Omental fat pad (tissue), 4 donors: Measurements from ENCODE around the gene LYPD5. TPM values are rescaled to one million over a fixed set of nuclear protein-coding genes. Genes with fewer than 3 reads are reported as not detected.

Experiments
- ATAC-seq: fragments of 150-250 bp; one replicate; pipeline ENCODE4 v1.9.1; 2016; ENCODE audit warnings: mild to moderate bottlenecking, moderate library complexity; ENCODE audit not compliant: low FRiP score
- DNase-seq: peaks from one replicate; pipeline ENCODE4 v3.0.0-alpha.2; 2019; ENCODE audit warnings: low spot score
- total RNA-seq, 4 donors: library from RNA; depleted of rRNA; stranded (reverse); fragments of >200 nt; gene quantifications; one replicate each; pipeline ENCODE4 v1.1.0, GENCODE V29; 2016
- TF ChIP-seq, protein P1 (sequence below), 3 donors: fragments of 450-650 bp; IDR thresholded peaks; one replicate each; pipeline ENCODE4 v1.5.1; 2016 to 2017; ENCODE audit warnings: antibody characterized with exemption in 3 of 3, mild to moderate bottlenecking in 3 of 3, moderate library complexity in 2 of 3

Gene LYPD5
- total RNA-seq, 4 donors from 2014 or later = 0.95 to 15.0 (median 2.4) TPM

DNA sequence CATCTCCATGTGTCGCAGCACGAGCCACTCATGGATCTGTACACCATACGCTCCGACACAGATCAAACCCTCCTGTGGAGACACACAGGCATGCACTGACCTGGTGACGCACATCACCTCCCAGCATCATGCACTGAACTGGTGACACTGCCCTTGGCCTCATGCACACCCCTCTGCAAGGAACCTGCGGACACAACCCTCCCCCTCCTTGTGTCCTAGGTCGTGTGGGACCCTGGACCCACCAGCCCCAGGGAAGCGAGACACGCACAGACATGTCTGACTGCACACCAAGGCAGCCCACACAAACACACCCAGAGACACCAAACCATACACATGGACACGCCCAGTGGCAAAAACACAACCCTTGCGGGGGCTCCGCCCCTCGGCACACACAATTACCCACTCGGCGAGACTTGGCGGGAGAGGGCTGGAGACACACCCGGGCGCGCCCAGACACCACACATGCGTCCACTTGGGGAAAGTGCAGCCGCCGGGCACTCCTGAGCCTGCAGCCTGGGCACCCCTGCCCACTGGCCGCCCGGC lies 19.5 kb downstream of the LYPD5 start:
- TF ChIP-seq, protein P1, sequence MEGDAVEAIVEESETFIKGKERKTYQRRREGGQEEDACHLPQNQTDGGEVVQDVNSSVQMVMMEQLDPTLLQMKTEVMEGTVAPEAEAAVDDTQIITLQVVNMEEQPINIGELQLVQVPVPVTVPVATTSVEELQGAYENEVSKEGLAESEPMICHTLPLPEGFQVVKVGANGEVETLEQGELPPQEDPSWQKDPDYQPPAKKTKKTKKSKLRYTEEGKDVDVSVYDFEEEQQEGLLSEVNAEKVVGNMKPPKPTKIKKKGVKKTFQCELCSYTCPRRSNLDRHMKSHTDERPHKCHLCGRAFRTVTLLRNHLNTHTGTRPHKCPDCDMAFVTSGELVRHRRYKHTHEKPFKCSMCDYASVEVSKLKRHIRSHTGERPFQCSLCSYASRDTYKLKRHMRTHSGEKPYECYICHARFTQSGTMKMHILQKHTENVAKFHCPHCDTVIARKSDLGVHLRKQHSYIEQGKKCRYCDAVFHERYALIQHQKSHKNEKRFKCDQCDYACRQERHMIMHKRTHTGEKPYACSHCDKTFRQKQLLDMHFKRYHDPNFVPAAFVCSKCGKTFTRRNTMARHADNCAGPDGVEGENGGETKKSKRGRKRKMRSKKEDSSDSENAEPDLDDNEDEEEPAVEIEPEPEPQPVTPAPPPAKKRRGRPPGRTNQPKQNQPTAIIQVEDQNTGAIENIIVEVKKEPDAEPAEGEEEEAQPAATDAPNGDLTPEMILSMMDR (IDR thresholded peaks at IDR 0.05) = no peak
- DNase-seq (no peak), ATAC-seq (no peak)

DNA sequence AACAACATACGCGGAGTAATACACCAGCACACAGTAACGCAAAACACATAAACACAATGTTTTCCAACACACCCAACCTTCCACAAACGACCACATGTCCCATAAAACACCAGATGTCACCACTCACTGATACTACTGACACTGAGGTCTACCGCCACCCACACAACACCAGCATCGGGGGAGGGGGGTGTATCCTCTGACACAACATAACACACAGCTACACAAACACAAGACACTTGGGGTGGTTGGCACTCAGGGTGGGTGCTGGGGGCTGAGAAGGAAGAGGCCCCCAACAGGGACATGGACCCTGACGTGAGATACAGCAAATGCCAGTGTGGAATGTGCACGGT lies 20.0 kb downstream of the LYPD5 start:
- ATAC-seq (no peak), DNase-seq (no peak)

DNA sequence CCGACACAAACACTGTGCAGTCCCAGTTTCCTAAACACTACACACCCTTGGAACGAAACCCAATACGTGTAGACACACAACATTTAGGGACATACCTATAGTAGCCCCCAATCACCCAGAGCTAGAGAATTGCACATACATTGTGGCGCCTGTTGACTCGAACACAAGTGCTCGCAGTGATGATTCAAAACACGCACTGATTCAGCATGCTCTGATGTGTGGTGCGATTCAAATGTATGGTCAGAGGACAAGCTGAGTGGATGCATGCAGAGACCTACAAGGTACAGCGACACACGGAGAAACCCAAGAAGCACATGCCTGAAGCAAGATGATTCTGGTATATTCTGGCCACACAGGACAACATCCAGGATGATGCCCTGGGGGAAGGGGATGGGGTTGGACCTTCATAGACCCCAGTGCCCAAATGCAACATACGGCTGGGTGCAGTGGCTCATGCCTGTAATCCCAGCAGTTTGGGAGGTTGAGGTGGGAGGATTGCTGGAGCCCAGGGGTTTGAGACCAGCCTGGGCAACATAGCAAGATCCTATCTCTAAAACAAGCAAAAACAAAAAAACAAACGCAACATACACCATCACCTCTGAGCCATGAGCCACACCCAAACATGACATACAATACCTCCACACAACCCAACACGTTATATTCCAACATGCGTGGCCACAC lies 20.5 kb downstream of the LYPD5 start:
- ATAC-seq (no peak), DNase-seq (no peak)
- TF ChIP-seq, protein P1 (IDR thresholded peaks at IDR 0.05) = no peak

More for the DNA sequence above, 20.0 kb downstream of the LYPD5 start:
- TF ChIP-seq, protein P1 (IDR thresholded peaks at IDR 0.05) = no peak

DNA sequence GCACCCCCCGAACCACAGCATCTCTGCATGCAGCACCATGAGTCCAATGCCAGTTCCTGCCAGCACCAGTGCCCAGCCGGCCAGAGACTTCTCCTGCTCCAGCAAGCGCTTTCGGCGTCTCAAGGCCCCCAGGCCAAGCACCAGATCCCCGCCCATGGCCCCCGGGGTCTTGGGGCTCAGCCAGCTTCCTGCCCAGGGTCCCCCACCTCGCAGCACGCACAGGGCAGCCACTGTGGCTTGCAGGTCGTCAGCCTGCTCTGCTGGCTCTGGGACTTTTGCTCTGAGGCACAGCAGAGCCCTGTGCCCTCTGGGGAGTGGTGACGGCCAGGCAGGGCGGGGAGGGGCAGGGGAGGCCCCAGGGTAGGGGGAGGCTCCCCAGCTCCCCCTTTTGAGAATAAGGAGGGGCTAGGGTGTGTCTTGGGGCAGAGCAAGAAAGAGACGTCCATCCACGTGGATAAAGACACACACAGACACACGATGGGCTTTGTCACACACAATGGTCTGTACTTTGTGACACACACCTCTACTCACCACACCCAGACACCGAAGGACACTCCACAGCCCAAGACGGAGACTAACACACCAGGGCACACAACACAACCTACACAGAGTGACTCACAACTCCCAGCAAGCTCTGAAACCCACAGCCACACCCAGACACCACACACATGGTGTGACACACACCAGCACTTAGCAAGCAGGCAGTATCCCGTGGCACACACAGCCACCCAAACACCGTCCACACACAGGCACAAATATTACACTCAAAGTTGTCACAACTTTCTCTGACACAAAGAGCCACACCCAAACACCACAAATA lies 21.3 kb downstream of the LYPD5 start, which contains the start of gene KCNN4:
Gene KCNN4, minus strand, starts transcription at position 268 of the 820 bp plus-strand sequence. Its CDS starts 112 bp downstream, at position 156.
- DNase-seq (no peak), ATAC-seq (peak; percentile 39)
- TF ChIP-seq, protein P1 (IDR thresholded peaks at IDR 0.05) = no peak

DNA sequence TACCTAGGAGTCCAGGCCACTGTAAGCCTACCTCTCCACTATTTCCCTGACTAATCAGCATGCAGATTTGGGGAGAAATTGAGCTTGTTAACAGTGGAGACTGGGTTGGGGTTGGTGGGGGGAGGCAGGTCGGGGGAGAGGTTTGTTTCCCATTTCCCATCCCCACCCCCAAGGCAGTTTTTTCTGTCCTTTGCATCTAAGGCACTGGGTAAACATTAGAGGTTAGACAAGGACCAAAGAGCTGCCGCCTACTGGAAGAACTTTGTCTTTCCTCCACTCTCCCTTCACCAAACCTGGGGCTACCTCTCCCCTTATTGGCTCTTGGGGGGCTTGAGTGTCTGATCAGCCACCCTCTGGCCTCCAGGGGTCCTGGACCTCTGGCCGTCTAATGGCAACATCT lies 22.4 kb downstream of the LYPD5 start:
- TF ChIP-seq, protein P1 (IDR thresholded peaks at IDR 0.05) = no peak
- DNase-seq = no peak

DNA sequence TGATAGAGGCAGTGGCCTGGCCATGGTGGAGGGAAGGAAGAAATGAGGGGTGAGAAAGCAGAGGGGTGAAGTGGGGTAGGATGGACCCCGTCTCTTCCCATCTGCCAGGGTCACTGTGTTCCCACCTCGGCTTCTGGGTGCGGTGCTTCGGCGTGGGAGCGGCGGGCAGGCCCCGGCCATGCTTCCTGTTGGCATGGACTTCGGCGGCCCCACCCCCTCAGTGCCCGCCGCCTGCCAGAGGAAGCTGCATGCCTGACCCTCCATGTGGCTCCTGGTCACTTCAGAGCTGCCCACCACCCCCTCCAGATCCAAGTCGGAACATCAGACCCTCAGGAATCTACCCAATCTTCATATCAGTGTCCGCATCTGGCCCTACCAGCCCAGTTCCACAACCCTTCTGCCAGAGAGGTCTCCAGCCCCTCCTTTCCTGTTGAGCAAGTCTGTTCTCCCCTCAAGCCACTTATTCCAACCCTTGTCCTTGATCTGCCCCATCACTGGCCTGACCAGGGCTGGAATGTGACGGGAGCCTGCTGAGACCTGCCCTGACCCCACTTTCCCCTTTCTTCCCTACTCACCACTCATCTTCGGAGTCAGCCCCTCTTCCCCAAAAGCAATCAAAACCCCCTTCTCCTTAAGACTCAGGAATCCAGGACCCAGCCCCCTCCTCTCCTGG lies 23.0 kb downstream of the LYPD5 start:
- no peak for DNase-seq
- no peak for ATAC-seq
- TF ChIP-seq, protein P1 (IDR thresholded peaks at IDR 0.05) = no peak

More for the DNA sequence above, 22.4 kb downstream of the LYPD5 start:
- no peak for ATAC-seq
